Measurements from ENCODE around the gene DCX. TPM values are rescaled to one million over a fixed set of nuclear protein-coding genes. Genes with fewer than 3 reads are reported as not detected.

DCX gene
- polyA plus RNA-seq, 1 donor (not counting 4 experiments of a cell fraction or from before 2014, with no cell fraction given), result not detected

DNA sequence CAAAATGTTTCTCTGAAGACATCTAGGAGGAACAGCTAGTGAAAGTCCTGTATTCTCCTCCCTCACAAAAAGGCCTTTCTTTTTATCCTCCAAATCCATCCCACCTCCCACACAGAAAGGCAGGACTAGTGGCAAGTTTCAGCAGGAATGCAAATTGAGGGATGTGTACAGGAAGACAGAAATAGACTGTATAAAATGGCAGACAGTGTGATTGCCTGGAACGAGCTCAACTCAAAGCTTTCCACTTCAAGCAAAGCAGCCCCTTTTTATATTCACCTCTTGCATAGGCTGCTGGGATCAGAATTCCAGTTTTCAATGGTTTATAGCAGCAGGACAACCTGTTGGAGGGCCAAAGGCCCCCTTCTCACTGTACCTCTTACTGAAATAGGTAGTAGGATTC, 57.5 kb downstream of the DCX start:
- Histone ChIP-seq H3K27ac (ENCODE audit: control insufficient read depth, insufficient read depth, low read length) (no peak overlapping the region), H3K36me3 (ENCODE audit: control insufficient read depth in 2 of 2, extremely low read depth in 1 of 2, insufficient read depth in 2 of 2, low read length in 2 of 2) (no peaks in the 10 kb centered on the region), H3K4me1 (ENCODE audit: control insufficient read depth, extremely low read depth, insufficient read depth, low read length) (no peaks in the 10 kb centered on the region), H3K27me3 (ENCODE audit: control insufficient read depth, extremely low read depth, insufficient read depth, low read length) (no peaks in the 10 kb centered on the region), H2AFZ (ENCODE audit: control insufficient read depth, low read length) (no peak overlapping the region), H3K9me1 (ENCODE audit: control insufficient read depth, extremely low read depth, insufficient read depth, low read length) (no peaks in the 10 kb centered on the region), H3K9me3 (ENCODE audit: control insufficient read depth, low read depth, low read length) (no peaks in the 10 kb centered on the region), H3K4me3 (ENCODE audit: control insufficient read depth in 2 of 3, extremely low read depth in 1 of 3, insufficient read depth in 2 of 3, low read depth in 1 of 3, low read length in 3 of 3) (no peak overlapping the region), H4K20me1 (ENCODE audit: control insufficient read depth, extremely low read depth, insufficient read depth, low read length) (no peaks in the 10 kb centered on the region), H3K79me2 (ENCODE audit: control insufficient read depth, insufficient read depth, low read length) (no peaks in the 10 kb centered on the region), H3K4me2 (ENCODE audit: control insufficient read depth, extremely low read depth, insufficient read depth, low read depth, low read length) (no peak overlapping the region), H3K9ac (ENCODE audit: control insufficient read depth, extremely low read depth, insufficient read depth, low read length) (no peak overlapping the region)
- no peak for TF ChIP-seq EZH2 (IDR thresholded peaks at IDR 0.05; ENCODE audit: low read length)
- TF ChIP-seq, protein P1, sequence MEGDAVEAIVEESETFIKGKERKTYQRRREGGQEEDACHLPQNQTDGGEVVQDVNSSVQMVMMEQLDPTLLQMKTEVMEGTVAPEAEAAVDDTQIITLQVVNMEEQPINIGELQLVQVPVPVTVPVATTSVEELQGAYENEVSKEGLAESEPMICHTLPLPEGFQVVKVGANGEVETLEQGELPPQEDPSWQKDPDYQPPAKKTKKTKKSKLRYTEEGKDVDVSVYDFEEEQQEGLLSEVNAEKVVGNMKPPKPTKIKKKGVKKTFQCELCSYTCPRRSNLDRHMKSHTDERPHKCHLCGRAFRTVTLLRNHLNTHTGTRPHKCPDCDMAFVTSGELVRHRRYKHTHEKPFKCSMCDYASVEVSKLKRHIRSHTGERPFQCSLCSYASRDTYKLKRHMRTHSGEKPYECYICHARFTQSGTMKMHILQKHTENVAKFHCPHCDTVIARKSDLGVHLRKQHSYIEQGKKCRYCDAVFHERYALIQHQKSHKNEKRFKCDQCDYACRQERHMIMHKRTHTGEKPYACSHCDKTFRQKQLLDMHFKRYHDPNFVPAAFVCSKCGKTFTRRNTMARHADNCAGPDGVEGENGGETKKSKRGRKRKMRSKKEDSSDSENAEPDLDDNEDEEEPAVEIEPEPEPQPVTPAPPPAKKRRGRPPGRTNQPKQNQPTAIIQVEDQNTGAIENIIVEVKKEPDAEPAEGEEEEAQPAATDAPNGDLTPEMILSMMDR (optimal IDR thresholded peaks at IDR 0.05 in 1 of 3, IDR thresholded peaks at IDR 0.05 in 1 of 3, conservative IDR thresholded peaks at IDR 0.05 in 1 of 3; ENCODE audit: extremely low read depth in 1 of 3, insufficient read depth in 2 of 3, low read length in 3 of 3), result no peak
- FAIRE-seq (no peak), DNase-seq (ENCODE audit: low read depth, low spot score) (no peak)
- dilution Hi-C loops (cut with MboI; ENCODE audit: extremely low pct_ligation_motif_present, low sequenced_read_pairs), result no loop called here

DNA sequence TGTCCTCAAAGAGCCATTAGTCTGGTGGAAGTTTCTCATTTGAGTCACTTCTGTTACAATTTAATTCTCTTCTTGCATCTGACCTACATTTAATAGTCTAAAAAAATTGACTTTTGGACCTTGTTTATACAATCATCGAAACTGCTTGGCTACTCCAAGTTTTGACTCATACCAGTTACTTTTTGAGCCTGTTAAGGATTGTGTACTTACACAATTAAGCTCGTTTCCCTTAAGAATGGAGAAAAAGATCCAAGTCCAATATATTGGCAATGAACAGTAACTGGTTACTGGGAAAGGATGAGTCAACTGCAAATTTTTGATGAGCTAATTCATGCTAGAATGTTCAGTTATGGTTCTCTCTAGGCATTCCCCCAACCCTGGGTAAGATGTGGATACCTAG, 58.2 kb downstream of the DCX start:
- Histone ChIP-seq H3K4me1 (ENCODE audit: control insufficient read depth, extremely low read depth, insufficient read depth, low read length) (no peaks in the 10 kb centered on the region), H3K4me3 (ENCODE audit: control insufficient read depth in 2 of 3, extremely low read depth in 1 of 3, insufficient read depth in 2 of 3, low read depth in 1 of 3, low read length in 3 of 3) (no peak overlapping the region), H3K9me1 (ENCODE audit: control insufficient read depth, extremely low read depth, insufficient read depth, low read length) (no peaks in the 10 kb centered on the region), H2AFZ (ENCODE audit: control insufficient read depth, low read length) (no peak overlapping the region), H3K79me2 (ENCODE audit: control insufficient read depth, insufficient read depth, low read length) (no peaks in the 10 kb centered on the region), H3K27me3 (ENCODE audit: control insufficient read depth, extremely low read depth, insufficient read depth, low read length) (peaks cover 3% of the 10 kb centered on the region), H3K9ac (ENCODE audit: control insufficient read depth, extremely low read depth, insufficient read depth, low read length) (no peak overlapping the region), H4K20me1 (ENCODE audit: control insufficient read depth, extremely low read depth, insufficient read depth, low read length) (no peaks in the 10 kb centered on the region), H3K27ac (ENCODE audit: control insufficient read depth, insufficient read depth, low read length) (no peak overlapping the region), H3K36me3 (ENCODE audit: control insufficient read depth in 2 of 2, extremely low read depth in 1 of 2, insufficient read depth in 2 of 2, low read length in 2 of 2) (no peaks in the 10 kb centered on the region), H3K9me3 (ENCODE audit: control insufficient read depth, low read depth, low read length) (no peaks in the 10 kb centered on the region), H3K4me2 (ENCODE audit: control insufficient read depth, extremely low read depth, insufficient read depth, low read depth, low read length) (no peak overlapping the region)
- TF ChIP-seq EZH2 (IDR thresholded peaks at IDR 0.05; ENCODE audit: low read length), result no peak
- TF ChIP-seq, protein P1 (optimal IDR thresholded peaks at IDR 0.05 in 1 of 3, IDR thresholded peaks at IDR 0.05 in 1 of 3, conservative IDR thresholded peaks at IDR 0.05 in 1 of 3; ENCODE audit: extremely low read depth in 1 of 3, insufficient read depth in 2 of 3, low read length in 3 of 3), result no peak
- dilution Hi-C loops (cut with MboI; ENCODE audit: extremely low pct_ligation_motif_present, low sequenced_read_pairs), result no loop called here
- FAIRE-seq, result no peak
- no peak for DNase-seq (ENCODE audit: low read depth, low spot score)
